ENCODE results near the gene CLIP1.
"Not testable (repeated sequence)": the region's sequence is repeated elsewhere in the genome, so short reads cannot be mapped to it uniquely, and the experiment has no call there.

CLIP1 gene

DNA sequence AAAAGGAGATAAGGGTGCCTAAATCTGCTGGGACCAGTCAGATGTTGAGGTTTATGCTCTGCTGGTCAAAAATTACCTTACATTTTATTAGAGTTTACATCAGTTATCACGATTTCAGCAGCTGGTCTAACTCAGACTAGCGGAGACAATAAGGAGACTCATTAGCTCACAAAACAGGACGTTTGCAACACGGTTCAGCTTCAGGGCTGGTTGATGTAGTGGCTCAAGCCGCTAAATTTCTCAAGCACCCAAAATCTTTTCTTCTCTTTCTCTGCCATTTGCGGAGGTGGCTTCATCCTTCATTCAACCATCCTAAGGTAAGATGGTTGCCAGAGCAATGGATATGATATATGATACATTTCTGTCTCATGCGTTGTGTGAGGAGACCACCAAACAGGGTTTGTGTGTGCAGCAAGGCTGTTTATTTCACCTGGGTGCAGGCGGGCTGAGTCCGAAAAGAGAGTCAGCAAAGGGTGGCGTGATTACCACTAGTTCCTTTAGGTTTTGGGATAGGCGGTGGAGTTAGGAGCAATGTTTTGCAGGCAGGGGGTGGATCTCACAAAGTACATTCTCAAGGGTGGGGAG is 30.3 kb upstream of the CLIP1 start:
- no peak overlapping the region for H3K4me3 ChIP-seq (ENCODE audit: low read length)
- TF ChIP-seq ZNF274 (IDR thresholded peaks at IDR 0.05; ENCODE audit: low read depth, low read length): no peak

DNA sequence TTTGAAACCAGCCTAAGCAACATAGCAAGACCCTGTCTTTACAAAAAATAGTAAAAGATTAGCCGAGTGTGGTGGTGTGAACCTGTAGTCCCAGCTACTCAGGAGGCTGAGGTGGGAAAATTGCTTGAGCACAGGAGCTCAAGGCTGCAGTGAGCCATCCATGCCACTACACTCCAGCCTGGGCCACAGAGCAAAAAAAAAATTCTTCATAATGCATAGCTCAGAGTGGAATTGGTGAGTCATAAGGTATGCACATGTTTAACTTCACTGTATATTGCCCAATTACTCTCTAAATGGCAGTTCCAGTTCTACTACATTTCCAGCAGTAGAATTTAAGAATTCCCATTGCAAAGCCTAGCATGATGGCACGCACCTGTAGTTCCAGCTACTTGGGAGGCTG is 26.8 kb upstream of the CLIP1 start:
- H3K4me3 ChIP-seq (ENCODE audit: low read length): no peak overlapping the region
- no peak for TF ChIP-seq ZNF274 (IDR thresholded peaks at IDR 0.05; ENCODE audit: low read depth, low read length)

DNA sequence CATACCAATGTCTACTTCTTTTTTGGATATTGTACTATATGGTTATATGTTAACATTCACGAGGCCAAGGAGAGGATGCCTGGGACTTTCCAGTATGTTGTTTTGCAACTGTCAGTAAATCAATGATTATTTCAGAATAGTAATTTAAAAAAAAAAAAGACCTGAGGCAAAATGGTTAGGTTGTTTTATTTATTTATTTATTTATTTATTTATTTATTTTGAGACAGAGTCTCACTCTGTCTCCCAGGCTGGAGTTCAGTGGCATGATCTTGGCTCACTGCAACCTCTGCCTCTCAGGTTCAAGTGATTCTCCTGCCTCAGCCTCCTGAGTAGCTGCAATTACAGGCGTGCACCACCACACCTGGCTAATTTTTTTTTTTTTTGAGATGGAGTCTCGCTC is 25.4 kb upstream of the CLIP1 start:
- H3K4me3 ChIP-seq (ENCODE audit: low read length): not testable (repeated sequence)

DNA sequence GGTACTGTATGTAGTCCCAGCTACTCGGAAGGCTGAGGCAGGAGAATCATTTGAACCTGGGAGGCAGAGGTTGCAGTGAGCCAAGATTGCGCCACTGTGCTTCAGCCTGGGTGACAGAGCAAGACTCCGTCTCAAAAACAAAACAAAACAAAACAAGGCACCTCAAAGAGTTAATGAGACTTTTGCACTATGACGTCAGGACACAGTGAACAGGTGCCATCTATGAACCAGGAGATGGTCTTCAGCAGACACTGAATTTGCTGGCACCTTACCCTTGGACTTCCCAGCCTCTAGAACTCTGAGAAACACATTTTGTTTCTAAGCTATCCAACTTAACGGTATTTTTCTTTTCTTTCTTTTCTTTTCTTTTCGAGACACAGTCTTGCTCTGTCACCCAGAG is 23.9 kb upstream of the CLIP1 start:
- H3K4me3 ChIP-seq (ENCODE audit: low read length): not testable (repeated sequence)

DNA sequence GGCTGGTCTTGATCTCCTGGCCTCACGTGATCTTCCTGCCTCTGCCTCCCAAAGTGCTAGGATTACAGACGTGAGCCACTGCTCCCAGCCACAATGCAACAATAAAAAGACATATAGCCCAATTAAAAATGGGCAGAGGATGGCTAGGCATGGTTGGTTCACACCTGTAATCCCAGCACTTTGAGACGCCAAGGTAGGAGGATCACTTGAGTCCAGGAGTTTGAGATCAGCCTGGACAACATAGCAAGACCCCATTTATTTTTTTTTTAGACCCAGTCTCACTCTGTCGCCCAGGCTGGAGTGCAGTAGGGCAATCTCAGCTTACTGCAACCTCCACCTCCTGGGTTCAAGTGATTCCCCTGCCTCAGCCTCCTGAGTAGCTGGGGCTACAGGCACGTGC is 21.6 kb upstream of the CLIP1 start:
- not testable (repeated sequence) for H3K4me3 ChIP-seq (ENCODE audit: low read length)

DNA sequence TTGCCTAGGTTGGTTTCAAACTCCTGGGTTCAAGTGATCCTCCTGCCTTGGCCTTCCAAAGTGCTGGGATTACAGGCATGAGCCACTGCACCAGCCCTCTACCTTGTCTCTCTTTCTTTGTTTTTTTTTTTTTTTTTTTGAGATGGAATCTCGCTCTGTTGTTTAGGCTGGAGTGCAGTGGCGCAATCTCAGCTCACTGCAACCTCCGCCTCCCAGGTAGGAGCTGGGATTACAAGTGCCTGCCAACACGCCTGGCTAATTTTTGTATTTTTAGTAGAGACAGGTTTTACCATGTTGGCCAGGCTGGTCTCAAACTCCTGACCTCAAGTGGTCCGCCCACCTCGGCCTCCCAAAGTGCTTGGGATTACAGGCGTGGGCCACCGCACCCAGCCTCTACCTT is 16.4 kb upstream of the CLIP1 start:
- H3K4me3 ChIP-seq (ENCODE audit: low read length): not testable (repeated sequence)

DNA sequence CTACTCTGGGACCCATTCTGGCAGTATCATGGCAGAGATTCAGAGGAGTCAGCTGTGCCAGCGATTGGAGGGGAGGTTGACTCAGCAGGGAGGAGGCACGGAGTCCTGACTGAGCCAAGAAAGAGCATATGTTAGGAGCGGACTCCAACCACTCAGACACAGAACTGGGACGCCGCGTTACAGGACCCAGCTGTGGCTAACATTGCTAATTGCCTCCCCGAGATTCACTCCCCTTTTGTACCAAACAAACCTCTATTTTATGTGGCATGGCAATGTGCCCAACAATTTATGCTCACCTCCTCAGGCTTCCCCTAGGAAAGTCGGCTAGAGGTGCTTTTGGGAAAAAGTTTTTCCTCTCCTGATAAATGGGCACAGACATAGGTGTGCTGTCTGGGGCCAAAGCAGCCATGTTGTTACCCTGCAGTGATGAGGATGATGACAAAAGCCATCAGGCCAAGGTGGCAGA is 15.2 kb upstream of the CLIP1 start:
- H3K4me3 ChIP-seq (ENCODE audit: low read length): no peak overlapping the region

DNA sequence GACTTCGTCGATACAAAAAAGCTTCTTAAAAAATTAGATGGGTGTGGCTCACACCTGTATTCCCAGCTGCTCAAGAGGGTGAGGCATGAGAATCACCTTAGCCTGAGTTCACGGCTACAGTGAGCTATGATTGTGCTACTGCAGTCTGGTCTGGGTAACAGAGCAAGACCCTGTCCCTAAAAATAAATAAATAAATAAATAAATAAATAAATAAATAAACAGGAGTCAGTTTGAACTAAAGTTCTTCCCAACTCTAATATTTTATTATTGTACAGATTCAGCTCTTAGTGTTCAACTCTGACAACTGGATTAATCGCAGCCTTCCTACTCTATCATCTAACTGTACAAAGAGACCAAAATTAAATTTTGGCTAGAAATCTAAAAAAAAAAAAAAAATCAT is 12.7 kb upstream of the CLIP1 start:
- TF ChIP-seq ZNF274 (IDR thresholded peaks at IDR 0.05; ENCODE audit: low read depth, low read length): no peak
- H3K4me3 ChIP-seq (ENCODE audit: low read length): no peak overlapping the region

More for the DNA sequence above, 15.2 kb upstream of the CLIP1 start:
- no peak for TF ChIP-seq ZNF274 (IDR thresholded peaks at IDR 0.05; ENCODE audit: low read depth, low read length)

DNA sequence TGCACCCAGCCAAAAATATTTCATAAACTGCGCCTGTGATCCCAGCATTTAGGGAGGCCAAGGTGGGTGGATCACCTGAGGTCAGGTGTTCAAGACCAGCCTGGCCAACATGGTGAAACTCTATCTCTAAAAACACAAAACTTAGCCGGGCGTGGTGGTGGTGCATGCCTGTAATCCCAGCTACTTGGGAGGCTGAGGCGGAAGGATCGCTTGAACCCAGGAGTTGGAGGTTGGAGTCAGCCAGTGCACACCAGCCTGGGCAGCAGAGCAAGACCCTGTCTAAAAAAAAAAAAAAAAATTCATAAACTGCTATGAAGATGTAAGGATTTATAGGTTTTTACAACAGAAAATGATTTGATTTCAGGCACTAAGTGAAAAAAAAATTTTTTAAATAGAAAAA is 6.6 kb upstream of the CLIP1 start:
- H3K4me3 ChIP-seq (ENCODE audit: low read length): not testable (repeated sequence)

DNA sequence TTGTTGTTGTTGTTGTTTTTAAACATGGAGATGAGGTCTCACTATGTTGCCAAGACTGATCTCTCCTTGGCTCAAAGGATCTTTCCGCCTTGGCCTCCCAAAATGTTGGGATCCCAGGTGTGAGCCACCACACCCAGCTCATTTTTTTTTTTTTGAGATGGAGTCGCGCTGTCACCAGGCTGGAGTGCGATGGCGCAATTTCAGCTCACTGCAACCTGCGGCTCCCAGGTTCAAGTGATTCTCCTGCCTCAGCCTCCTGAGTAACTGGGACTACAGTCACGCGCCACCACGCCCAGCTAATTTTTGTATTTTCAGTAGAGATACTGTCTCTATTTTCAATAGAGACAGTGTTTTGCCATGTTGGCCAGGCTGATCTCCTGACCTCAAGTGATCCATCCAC is 4.9 kb upstream of the CLIP1 start:
- no peak for TF ChIP-seq ZNF274 (IDR thresholded peaks at IDR 0.05; ENCODE audit: low read depth, low read length)
- H3K4me3 ChIP-seq (ENCODE audit: low read length): no peak overlapping the region

DNA sequence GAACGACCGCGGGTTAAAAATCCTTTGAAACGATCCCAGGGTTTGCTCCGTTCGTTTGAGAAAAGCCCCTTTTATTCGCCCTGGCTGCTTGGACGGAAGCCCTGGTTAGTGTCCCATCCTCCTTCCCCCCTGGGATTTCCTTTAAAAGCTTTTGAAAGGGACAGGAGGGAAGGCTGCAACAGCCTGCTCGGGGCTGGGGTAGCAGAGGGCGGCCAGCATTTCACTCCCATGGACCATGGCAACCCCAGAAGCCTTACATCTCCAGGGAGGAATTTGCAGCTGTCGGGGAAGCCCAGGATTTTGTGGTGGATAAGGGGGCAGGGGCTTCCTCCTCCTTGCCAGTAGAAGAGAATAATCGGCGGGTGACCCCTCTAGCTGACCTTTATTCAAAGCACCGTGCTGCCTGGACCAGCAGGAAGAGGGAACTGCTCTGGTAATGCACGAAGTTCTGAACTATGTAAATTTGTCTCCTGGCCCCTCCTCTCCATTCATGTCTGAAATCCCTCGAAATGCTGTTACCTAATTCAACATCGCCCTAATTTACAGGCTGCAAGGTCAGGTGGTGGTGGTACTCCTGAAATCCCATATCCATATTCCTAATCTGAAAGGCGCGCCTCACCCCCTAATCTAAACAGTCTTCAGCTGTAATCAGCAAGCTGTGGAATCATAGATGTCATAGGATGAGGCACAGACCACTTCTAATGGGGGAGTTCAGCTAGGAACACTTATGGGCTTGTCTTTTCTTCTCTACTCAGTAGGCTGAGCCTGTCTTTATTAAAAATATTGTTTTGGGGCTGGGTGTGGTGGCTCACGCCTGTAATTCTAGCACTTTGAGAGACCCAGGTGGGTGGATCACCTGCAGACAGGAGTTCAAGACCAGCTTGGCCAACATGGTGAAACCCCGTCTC is 1.0 kb upstream of the CLIP1 start:
- peak overlapping the region; percentile 59; the same call in 1 of the 2 replicates for H3K4me3 ChIP-seq (ENCODE audit: low read length)
- no peak for TF ChIP-seq ZNF274 (IDR thresholded peaks at IDR 0.05; ENCODE audit: low read depth, low read length)

DNA sequence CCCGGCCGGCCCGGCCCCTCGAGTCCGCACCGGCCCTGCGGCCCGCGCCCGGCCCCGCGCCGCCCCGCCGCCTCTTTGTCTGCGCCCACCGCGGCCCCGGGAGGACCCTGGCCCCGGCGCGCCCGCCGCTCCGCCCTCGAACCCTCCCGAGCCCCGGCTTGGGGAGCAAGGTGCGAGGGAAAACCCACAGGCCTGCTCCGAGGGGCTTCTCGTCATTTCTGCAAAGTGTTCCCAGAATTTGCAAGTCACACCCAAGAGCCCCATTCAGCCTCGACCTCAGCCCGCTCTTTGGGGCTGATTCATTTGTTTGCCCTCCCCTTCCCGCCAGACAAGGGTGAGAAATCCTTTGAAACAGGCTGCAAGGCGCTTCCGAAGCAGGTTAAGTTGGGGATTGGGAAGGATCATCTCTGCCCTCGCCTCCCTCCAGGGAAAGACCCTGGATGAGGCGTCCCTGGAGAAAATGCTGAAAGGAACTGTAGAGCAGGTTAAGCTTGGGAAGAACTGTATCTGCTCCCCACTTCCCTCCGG is 325 bp upstream of the CLIP1 start:
- no peak for TF ChIP-seq ZNF274 (IDR thresholded peaks at IDR 0.05; ENCODE audit: low read depth, low read length)
- peak overlapping the region; percentile 59; the same call in 1 of the 2 replicates for H3K4me3 ChIP-seq (ENCODE audit: low read length)

DNA sequence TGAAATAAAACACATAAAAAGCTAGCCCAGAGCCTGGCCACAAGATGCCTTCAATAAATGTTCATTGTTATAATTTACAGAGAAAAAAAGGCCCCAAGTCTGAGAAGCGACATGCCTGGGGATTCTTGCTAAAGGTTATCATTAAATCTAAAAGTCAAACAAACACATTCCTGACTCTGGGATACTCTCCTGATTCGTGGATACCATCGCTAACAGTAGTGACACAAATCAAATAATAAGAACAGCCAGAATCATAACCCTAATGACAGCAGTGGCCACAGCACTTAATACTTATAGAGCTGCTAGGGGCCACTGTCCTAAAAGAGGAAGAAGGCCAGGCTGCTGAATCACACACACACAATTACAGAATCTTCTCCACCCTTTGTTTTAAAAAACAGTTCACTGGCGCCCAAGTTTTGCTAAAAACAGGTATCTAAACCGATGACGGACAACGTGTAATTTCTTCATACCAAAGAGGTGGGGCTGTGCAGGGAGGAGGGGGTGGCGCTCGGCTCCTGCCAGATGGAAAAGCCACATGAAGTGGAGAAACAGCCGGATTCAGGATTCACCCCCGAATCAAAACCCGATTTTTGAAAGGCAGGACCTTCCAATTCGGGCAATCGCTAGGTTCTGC is 1.2 kb downstream of the CLIP1 start:
- H3K4me3 ChIP-seq (ENCODE audit: low read length): peak overlapping the region; percentile 84
- TF ChIP-seq ZNF274 (IDR thresholded peaks at IDR 0.05; ENCODE audit: low read depth, low read length): no peak

DNA sequence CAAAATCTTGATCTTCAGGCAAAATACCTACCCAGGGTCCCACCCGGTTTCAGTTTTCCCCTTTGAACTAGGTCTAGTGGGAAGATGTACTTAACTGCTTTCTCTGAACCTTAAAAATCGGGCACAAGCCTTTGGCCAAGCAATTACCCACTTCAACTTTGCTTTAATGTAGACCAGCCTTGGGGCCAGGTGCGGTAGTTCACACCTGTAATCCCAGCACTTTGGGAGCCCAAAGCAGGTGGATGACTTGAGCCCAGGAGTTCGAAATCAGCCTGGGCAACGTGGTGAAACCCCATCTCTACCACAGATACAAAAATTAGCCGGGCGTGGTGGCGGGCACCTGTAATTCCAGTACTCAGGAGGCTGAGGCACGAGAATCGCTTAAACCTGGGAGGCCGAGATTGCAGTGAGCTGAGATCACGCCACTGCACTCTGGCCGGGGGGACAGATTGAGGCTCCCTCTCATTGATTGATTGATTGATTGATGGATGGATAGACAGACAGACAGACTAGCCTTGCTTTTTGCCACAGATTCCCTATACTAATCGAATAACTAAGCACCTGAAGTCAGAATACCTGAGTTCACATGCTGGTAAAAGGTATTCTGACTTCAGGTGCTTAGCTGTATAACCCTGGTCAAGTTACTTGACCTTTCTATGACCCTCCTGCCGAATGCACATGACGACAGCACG is 1.9 kb downstream of the CLIP1 start:
- peak overlapping the region; percentile 84 for H3K4me3 ChIP-seq (ENCODE audit: low read length)
- TF ChIP-seq ZNF274 (IDR thresholded peaks at IDR 0.05; ENCODE audit: low read depth, low read length): no peak

DNA sequence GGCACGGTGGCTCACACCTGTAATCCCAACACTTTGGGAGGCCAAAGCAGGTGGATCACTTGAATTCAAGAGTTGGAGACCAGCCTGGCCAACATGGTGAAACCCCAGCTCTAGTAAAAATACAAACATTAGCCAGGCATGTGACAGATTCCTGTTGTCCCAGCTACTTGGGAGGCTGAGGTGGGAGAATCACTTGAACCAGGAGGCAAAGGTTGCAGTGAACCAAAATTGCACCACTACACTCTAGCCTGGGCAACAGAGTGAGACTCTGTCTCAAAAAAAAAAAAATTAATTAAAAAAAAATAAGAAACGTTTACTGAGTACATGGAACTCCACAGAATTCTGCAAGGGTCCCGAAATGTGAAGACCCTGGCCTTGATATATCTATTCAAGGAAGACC is 3.4 kb downstream of the CLIP1 start:
- not testable (repeated sequence) for H3K4me3 ChIP-seq (ENCODE audit: low read length)

DNA sequence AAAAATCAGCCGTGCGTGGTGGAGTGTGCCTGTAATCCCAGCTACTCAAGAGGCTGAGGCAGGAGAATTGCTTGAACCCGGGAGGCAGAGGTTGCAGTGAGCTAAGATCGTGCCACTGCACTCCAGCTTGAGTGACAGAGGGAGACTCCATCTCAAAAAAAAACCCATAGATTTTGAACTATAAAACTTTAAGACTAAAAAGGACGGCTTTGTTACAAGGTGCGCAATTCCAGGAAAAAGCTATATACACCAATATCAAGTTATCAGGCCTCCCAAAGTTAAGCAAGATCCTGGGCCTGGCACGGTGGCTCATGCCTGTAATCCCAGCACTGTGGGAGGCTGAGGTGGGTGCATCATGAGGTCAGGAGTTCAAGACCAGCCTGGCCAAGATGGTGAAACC is 6.8 kb downstream of the CLIP1 start:
- not testable (repeated sequence) for H3K4me3 ChIP-seq (ENCODE audit: low read length)
